ENCODE data around the gene DNAH5.

DNAH5 gene

DNA sequence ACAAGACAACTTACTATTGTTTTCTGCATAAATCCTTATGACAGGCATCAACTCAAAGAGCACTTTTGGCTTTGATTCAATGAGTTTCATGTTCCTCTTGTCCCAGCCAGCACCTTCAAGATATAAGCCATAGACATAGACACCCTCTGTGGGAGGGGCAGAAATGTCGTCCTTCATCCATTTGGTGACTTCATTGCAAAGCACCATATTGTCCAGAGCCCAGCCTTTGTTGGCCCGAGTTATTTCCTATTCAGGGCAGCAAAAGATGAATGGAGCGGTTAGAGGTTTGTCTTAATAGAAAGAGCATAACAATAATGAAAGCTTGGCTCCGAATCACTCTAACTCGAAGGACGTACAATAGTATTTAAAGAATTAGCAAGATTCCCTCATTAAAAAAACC is 243.9 kb downstream of the DNAH5 start:
- DNase-seq (ENCODE audit: low spot score): no peak

DNA sequence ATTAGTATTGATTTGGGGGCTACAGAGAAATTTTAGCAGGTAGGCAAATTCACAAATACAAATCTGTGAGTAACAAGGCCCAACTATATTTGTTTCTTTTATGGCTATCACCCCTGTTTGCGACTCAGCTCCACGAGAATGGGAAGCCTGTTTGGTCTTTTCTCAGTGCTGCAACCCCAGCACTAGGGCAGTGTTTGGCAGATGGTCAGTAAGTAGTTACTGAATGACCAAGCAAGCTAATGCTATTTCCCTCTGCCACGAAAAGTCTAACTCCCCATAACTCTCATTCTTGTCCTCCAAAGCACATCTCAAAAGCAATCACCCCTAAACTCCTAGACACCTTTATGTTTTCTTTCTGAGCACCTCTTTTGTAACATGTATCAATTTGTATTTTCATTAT is 245.6 kb downstream of the DNAH5 start:
- DNase-seq (ENCODE audit: low spot score): no peak

DNA sequence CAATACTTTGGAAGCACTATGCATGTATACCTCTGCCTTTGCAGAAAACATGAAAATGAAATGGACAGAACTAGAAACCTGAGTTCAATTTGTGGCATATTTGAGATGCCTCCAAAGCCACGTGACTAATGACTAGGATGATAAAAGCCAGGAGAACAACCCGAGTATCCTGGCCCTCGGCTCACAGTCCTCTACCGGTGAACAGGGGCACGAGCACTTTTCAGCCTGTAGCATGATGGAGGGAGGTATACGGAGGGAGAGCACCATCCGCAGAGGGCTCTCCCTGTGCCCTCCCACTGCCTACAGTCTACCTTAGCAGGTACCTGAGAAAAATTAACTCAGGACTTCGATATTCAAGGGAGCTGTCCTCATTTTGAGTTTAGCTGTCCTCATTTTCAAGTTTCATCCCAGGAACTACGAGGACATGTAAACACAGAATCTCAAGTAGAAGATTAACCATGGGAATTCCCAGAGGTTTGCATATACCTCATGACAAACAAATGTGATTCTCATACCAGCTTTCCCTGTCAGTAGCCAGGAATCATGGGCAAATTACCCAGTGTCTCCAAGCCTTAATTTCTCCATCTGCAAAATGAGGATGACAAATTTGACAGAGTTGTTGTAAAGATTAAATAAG is 249.3 kb downstream of the DNAH5 start:
- DNase-seq (ENCODE audit: low spot score): peak; percentile 10

DNA sequence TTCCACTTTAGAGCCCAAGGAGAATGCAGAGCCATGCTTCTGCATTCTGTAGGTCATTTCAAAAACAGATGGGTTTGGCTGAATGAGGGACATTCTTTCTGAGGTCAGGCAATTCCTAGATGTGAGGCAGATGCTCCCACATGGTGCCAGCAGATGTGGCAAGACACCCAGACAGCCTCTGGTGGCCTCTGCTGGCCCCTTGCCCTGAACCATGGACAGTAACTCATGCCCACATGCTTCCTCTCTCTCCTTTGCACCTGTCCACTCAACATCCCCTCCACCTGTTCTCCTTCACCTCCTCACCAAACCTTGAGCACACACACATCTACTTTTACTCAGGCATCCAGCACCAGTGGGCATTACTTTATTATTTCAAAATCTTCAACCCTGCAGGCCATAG is 252.3 kb downstream of the DNAH5 start:
- peak; percentile 6 for DNase-seq (ENCODE audit: low spot score)

DNA sequence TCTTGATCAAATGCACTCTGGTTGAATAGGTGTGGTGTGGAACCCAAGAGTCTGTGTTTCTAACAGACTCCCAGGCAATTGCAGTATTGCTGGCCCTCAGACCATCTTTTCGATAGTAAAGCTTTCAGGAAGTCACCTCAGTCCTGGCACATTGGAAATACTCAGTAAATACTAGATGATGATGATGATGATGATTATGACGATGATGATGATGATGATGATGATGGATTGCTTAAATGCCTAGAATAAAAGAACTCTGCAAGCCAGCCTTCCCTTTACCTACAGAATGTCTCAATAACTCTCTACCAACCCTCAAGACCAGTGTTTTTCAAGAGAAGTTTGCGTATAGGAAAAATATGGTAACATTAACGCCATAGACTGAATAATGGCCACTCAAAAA is 268.0 kb downstream of the DNAH5 start:
- no peak for DNase-seq (ENCODE audit: low spot score)

DNA sequence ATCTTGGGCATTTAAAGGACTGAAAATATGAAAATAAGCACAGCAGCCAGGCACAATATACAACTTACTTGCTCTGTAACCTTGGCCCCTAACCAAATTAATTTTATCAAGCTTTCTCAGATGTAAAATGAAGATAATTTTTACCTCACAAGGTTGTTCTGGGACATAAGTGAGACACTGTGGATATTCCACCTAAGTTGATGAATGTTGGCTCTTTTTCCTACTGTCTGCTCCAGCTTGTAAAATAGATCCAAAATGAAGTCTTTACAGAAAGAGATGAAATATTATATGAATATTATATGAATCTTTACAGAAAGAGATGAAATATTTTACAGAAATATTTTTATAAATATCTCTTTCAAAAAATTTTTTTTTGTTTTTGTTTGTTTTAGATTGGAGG is 270.1 kb downstream of the DNAH5 start:
- DNase-seq (ENCODE audit: low spot score): no peak

DNA sequence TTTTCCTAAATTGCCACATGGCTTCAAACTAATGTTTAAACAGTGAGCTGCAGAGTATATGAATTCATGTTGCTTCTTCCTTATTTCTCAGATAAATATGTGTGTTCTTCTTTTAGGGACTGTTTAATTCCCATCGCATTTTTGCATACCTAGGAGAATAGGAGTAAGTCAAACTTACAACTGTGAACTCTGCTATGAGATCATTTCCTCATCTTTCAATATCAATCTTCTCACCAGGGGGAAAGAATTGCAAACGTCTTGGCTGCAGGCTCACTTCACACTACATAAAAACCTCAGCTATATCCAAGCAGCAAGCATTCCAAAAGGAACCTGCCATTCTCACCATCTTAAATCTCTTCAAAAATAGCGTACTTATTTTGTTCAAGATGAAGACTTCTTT is 271.0 kb downstream of the DNAH5 start:
- no peak for DNase-seq (ENCODE audit: low spot score)

DNA sequence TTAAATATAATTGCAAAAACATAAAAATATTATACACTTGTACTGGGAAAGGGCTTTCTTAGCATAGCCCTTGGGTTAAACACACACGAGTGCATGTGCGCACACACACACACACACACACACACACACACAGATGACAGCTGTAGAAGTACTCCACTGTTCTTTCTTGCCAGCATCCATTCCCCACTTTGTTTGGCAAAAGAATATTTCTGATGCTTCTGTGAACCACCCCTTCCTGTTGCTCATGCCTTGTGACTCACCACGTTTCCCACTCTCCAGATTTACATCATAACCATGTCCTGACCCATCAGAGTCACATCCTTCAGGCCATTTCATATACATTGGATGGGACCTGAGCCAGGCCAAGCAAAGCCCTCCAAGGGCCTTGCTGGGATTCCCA is 280.1 kb downstream of the DNAH5 start:
- peak; percentile 83 for DNase-seq (ENCODE audit: low spot score)

DNA sequence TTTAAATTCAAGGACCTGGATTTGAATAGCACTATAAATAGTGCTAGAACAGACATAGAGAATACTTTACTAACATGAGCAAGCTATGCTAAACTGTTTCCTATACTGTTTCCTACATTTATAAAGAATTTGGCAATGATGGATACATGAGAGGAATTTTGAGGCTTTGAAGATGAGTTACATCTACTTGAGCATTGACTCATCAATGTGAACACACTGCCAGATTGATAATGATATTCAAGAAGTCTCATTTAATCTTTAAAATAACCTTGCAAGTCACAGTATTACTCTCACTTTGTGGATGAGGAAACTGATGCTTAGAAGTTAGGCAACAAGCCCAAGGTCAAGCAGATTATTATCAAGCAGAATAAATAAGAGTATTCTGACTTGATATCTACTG is 281.9 kb downstream of the DNAH5 start:
- no peak for DNase-seq (ENCODE audit: low spot score)

DNA sequence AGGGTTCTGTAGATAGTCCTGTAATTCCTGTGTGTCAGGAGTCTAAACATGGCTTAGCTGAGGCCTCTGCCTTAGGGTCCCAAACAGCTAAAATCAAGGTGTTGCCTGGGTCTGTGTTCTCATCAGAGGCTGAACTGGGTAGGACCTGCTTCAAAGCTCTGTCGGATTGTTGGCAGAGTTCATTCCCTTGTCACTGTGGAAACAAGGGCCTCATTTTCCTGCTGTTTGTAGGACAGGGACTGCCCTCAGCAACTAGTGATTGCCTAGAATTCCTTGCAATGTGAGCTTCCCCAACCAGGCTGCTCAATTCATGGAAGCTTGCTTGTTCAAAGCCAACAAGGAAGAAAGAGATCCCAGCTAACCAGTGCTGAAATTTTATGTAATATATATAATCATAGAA is 283.2 kb downstream of the DNAH5 start:
- DNase-seq (ENCODE audit: low spot score): no peak

DNA sequence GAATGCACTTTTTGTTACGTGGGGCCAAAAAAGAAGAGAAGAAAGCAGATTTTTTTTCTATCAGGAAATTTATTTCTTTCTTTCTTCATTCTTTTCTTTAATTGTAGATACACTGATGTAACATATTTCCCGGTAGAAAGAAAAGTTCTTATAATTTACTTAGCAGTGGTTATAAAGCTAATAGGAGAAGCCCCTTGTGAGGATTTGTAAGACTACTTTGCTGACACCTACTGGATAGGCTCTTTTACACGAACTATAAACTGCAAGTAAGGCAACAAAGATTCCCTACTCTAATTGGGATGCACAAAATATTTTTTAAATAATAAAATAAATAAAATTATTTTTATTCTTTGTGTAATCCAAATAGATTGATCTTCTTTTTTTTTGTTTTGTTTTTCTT is 284.4 kb downstream of the DNAH5 start:
- no peak for DNase-seq (ENCODE audit: low spot score)

DNA sequence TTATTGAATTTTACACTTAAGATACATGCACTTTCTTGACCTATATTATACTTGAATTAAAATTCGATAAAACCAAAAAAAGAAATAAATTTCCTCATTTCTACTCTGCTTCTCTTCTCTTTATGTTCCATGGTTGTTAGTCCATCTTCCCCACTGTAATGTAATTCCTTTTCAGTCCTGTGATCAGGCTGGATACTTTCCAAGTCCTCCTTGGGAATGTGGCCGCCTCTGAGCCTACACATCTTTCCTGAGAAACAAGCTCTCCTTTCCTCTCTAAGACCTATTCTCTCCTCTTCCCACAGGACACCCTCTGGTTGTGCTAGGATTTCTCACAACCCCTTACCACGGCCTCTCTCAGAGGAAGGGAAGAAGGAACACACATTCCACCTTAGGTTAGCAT is 285.1 kb downstream of the DNAH5 start:
- DNase-seq (ENCODE audit: low spot score): peak; percentile 10

DNA sequence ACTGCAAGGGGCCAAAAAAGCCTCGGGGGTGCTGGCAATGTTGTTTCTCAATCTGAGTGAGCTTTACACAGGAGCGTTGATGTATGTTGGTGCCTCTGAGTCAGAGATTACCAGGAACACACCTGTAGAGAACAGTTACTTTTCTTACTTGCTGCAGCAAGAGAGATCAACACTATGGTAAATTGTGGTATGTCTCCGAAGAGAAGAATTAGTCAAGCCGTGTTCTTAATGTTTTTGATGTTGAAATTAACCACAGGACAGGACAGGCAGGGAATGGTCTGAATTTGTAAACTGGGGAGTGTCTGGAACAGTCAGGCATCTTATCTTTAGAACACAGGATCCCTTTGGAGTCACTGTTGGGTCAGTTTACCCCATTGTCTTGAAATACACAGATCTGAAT is 285.7 kb downstream of the DNAH5 start:
- no peak for DNase-seq (ENCODE audit: low spot score)

DNA sequence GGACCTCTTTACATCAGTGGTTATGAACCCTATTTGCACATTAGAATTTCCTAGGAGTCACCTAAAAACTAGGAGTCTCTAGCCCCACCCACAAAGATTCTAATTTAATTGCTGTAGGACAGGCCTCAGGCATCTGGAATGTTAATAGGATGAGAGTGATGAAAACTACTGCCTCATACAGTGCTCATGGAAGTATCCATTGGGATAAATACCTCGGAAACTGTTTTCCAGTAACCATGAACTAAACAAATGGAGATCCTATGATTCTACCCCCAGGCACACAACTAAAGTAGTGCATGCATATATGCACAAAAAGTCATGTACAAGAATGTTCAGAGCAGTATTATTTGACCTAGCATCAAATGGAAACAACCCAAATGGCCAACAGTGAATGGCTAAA is 286.3 kb downstream of the DNAH5 start:
- DNase-seq (ENCODE audit: low spot score): no peak

DNA sequence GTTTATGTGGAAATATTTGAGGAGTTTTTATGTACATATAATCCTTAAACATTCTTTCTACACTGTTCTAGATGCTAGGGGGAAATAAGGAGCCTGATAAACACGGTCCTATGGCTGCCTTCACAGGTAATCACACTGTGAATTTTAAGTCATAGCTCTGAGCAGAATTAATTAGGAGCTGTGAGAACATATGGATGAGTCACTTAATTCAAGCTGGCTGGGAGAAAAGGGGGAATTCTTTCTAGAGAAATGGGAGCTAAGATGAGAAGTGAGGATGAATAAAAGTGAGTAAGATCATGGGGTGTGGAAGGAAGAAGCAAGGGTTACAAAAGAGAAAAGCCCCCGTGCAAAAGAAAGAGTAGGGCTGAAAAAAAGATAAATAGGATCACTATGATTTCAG is 290.8 kb downstream of the DNAH5 start:
- DNase-seq (ENCODE audit: low spot score): no peak

DNA sequence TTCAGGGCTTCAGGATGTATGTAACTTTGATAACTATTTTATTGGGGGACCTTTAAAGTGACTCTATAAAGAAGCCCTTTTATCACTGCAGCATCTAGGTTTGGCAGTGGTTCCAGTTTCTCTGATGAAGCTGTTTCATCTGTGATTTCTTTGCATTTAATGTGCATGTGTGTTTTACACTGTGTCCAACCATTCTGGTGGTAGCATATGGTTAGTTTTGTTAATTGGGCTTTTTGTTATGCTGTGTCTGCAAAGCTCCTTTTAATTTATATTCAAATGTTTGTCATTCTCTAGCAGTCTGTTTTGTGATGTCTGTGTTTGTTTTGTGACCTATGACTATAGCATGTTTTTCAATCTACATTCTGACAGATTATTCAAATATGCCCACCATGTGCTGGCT is 294.8 kb downstream of the DNAH5 start:
- no peak for DNase-seq (ENCODE audit: low spot score)

DNA sequence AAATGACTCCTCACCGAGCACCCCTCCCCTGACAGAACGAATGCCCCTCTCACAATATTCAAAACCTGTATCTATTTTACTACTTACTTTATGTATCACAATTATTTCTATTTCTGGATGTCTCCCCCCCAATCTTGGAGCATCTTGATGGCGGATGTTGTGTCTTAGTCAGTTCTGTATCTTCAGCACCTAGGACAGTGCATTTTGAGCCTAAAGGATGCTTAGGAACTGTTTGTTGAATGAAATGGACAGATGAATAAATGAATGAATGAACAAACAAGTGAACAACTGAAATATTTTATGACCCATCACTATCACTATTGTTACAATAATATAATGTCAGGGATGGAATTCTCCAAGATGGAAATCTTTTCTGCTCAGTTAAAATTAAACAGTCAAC is 295.7 kb downstream of the DNAH5 start:
- no peak for DNase-seq (ENCODE audit: low spot score)

DNA sequence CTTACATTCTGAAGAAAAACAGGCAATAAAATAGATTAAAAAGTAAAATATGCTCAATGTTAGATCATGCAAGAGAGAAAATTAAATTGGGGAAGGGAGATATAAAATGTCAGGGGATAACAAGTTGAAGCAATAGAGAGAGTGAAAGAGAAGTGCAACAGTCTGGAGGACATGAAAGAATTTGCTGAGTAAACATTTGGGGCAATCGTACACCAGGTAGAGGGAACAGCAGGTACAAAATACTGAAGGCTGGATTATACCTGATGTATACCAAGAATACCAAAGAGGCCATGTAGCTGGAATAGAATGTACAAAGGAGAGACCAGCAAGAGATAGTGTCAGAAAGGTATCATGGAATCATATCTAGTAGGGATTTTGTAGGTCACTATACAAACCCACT is 300.8 kb downstream of the DNAH5 start:
- DNase-seq (ENCODE audit: low spot score): no peak

DNA sequence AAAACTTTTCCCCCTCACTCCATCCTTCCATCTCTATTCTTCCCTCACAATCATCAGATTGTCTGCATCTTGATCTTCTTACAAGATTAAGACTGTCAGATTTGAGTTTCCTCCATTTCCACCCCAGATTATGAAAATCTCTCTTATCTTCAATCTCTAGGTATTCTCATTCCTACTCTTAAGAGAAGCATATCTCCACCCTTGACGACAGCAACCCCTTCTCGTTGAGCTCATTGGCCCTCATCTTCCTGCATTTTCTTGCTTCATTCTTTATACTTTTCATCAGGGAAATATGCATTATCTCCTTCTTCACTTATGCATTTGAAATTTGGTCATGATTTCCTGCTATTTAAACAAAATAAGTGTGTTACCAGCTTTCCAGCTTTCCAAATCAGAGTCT is 301.3 kb downstream of the DNAH5 start:
- no peak for DNase-seq (ENCODE audit: low spot score)
